DMS53 treated with DMSO at 0.1 percent for 48 hours (cell line): ENCODE data around the gene GABBR2.
"Not testable (repeated sequence)": the region's sequence is repeated elsewhere in the genome, so short reads cannot be mapped to it uniquely, and the experiment has no call there.

ENCODE experiments used
- DNase-seq: peaks from one replicate; lab custom pipeline; 2025; ENCODE audit not compliant: unreplicated experiment; lab: John Stamatoyannopoulos, UW

The GABBR2 gene

DNA sequence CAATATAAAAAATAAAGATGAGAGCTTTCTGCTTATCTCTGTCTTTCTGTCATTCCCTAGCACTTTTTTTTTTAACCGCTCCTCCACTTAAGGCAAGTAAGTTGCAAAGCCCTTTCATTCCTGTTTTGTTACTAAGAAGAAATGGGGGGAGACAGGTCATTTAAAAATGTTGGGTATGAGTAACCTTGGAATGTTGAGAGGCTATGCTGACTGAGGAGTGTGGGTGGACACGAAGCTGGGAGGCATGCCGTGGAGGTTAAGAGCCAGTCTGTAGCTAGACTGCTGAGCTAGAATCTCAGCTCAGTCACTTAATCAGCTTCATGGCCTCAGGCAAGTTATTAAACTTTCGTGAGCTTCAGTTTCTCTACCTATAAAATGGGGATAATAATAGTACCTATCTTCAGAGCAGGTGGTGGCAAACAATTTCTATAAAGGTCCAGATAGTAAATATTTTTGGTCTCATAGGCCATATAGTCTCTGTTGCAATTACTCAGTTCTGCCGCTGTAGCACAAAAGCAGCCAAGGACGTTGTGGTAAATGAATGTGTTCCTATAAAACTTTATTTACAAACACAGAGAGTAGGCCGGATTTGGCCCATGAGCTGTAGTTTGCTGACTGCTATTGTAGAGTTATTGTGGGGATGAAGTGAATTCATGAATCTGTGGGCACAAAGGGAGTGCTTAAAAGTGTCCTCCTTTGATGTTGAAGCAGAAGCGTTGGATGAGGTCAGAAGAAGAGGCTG, 220.0 kb downstream of the GABBR2 start:
- no peak for DNase-seq

DNA sequence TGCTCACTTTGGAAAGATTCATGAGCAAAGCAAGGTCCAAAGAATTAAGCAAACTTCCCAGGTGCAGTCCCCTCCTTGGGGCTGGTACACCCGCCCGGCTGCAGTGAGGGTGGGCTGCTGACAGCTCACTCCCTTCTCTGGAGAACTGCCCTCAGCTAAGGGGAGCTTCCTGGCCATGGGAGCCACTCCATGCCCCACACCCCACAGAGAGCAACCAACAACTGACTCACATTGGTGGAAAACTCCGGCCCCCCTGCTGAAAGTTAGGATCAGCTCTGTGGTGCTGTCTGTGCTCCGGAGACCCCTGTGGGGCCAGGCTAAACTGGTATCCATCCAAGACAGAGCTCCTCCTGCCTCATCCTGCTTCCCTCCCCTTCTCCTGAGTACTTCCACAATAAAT, 223.0 kb downstream of the GABBR2 start:
- DNase-seq = no peak

DNA sequence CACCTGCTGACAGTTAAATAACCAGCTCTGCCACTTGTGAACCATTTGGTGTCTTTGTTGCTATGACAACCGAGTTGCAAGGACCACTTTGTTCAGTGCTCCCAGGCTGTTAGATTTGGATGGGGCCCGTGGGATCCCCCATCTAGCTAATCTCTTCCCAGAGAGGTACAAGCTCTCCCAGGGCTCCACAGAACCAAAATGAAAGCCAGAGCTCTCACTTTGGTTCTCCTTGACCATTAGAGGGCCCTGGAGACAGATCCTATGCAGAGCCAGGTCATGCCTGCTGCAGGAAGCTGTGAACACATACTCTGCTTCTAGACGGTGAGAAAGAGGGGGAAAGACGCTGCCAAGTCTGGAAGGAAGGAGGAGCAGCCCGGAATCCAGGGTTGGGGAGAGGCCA, 224.6 kb downstream of the GABBR2 start:
- no peak for DNase-seq

DNA sequence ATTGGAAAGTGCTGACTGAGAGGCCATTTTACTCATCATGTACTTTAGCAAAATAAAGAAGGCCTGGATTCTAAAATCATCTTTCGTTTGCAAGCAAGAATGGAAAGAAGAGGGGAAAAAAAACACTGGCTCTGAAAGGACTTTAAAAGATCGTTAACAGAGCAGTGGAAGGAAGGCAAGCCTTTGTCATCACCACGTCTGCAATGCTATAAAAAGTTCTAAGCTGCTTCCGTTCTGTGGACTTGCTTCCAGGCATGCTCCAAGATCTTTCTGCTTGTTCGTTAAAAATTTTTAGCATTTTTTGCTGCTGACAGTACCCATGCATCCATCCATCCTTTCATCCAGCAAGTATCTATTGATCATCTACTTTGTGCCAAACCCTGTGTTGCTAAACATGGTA, 226.5 kb downstream of the GABBR2 start:
- no peak for DNase-seq

DNA sequence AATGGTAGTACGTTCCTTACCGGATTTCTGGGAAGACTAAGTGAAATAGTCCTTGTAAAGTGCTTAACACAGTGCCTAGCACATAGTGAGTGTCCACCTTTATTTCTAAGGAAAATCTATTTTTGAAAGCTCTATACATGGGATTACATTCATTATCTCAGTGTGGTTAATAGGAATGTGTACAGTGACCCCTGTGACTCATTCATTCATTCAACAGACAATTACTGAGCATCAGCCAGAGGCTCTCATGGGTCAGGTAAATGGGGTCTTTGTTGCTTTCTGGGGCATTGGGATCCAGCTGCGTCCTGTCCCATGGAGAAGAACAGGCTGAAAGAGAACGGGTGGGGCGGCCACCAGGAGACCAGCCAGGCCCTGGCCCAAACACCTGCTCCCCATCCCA, 227.1 kb downstream of the GABBR2 start:
- no peak for DNase-seq

DNA sequence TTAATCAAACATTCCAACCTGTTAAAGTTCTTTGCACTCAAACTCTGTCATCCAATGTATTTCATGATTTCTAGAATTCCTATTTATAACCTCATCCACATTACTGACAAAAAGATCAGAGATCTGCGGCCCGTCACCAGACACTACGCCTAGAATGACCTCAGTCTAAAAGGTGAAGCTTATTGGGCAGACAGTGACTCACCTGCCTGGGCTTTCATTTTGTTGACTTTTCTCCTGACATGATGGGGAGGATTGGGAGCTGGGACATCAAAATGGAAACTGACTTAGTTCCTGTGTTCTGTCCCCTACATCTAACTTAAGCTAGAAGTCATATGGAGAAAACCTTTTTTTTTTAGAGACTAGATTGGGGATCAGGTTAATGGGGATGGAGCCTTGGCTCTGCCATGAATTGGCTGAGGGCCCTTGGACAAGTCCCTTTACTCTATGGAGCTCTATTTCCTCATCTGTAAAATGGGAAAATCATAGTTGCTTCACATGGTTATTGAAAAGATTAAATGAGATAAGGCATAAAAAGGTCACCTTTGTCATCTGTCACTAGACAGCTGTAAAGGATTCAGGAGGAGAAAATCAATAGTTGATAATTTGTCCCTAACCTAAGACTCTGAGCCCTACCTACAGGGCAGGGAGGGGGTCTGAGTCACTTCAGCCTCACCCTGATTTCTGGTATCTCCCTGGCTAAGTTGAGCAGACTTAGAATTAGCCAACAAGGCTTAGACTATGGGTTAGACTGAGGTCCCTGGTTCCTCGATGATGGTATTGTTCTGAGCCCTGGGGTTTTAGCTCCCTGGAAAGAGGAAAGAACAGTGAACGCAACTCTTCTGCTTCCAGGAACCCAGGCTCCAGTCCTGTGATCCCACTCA, 228.5 kb downstream of the GABBR2 start:
- DNase-seq = peak; percentile 55

DNA sequence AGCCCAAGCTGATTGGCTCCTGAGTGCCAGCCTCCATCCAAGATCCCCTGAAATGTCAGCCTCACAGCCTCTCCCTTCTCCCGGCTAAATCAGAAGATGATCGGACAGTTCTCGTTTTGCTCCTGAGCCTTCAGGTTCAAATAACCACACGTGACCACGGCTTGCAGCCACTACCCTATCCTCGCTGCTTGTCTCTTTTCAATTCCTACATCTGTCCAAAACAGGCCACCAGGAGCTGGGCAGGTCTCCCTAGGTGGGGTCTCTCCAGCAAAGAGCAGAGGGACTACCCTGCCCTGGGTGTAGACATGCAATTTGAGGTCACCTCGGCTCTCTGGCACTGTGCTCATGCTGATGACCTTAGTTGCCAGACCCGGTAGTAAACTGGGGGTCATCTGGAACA, 229.3 kb downstream of the GABBR2 start:
- no peak for DNase-seq

DNA sequence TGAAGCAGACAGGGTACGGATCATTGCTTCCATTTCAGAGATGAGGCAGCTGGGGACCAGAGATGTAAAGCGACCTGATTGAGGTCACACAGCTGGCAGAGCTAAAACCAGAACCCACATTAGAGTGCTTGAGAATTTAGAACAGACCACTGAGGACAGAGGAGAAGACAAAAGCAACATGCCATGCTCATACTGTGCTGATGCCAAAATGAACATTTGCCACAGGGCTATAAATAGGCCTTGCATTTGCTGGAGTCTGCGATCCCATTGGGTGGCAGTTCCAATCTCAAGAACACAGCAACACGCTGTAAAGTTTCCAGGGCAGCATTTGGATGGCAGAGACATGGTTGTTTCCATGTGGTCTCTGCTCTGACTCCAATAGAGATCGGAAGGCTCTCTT, 230.9 kb downstream of the GABBR2 start:
- no peak for DNase-seq

DNA sequence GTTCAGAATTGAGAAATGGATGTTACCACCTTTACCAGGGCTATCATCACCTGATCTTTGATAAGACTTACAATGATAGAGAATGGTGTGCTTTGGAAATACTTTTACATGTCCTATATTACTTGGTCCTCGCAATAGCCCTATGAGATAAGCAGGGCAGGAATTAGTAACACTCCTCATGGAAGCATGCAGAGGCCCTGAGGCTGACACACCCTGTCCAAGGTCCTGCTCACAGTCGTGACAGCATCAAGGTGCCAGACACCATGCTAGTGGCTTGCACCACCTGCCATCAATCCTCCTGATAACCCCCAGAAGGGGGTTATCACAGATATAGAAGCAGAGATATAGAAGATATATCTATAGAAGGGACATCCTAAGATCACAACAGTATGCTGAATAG, 236.5 kb downstream of the GABBR2 start:
- DNase-seq = no peak

DNA sequence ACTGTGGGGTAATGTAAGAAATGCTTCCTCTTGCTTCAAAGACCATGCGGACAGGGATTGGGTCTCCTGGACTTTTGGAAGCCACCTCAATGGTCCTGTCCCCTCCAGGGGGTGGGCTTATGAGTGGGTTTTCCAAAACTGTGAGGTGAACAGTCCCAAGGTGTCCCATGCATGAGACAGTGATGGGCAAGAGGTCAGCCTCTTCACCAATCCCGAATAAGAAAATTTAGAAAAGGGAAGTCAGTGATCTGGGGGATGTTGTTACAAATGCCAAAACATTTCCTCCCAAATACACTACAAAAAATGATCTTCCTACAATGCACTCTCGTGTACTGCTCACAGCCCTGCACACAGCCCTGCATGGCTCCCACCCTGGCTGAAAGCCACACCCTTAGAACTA, 237.6 kb downstream of the GABBR2 start:
- no peak for DNase-seq

DNA sequence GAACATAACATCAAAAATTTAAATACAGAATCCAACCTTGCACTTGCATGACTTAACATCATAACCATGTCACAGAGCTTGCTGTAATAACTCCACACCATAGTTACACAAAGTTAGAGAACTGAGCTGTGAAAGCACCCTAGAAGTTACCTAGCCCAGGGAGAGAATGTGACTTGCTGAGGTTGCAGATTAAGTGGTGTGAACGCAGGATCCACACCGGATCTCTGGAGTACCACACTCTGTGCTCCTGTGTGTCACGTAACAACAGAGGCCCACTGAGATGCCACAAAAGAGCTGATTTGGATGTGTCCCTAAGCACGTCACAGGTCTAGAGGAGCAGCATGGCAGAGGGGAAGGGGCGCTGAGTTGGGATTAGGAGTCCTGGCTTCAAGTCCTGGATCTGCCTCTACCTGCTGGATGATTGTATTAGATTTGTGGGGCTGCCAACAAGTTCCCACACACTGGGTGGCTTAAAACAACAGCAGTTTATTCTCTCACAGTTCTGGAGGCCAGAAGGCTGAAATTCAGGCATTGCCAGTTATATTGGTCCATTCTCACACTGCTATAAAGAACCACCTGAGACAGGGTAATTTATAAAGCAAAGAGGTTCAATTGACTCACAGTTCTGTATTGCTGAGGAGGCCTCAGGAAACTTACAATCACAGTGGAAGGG, 240.0 kb downstream of the GABBR2 start:
- no peak for DNase-seq

DNA sequence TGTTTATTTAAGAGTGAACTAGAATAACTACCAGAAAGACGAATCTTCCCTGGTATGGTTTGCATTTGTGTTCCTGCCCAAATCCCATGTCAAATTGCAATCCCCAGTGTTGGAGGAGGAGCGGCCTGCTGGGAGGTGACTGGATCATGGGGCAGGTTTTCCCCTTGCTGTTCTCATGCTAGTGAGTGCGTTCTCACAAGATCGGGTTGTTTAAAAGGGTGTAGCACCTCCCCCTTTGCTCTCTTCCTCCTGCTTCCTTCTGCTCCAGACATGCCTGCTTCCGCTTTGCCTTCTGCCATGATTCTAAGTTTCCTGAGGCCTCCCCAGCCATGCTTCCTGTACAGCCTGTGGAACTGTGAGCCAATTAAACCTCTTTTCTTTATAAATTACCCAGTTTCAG, 242.9 kb downstream of the GABBR2 start:
- DNase-seq = no peak

DNA sequence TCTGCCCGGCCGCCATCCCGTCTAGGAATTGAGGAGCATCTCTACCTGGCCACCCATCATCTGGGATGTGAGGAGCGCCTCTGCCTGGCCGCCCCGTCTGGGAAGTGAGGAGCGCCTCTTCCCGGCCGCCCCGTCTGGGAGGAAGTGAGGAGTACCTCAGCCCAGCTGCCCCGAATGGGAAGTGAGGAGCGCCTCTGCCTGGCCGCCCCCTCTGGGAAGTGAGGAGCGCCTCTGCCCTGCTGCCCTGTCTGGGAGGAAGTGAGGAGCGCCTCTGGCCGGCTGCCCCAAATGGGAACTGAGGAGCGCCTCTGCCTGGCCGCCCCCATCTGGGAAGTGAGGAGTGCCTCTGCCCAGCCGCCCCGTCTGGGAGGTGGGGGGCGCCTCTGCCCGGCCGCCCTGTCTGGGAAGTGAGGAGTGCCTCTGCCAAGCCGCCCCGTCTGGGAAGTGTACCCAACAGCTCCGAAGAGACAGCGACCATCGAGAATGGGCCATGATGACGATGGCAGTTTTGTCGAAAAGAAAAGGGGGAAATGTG, 244.5 kb downstream of the GABBR2 start:
- not testable (repeated sequence) for DNase-seq

DNA sequence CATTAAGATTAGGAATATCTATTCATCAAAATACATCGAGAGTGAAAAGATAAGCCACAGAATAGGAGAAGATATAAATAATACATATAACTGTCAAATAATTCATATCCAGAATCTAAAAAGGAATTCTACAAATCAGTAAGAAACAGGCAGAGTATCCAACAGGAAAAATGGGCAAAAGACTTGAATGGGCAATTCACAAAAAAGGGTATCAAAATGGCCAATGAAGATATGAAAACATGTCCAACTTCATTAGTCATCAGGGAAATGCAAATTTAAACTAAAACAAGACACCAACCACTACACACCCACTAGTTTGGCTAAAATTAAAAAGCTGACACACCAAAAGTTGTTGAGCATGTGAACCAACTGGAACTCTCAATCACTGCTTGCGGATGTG, 246.4 kb downstream of the GABBR2 start:
- DNase-seq = no peak

DNA sequence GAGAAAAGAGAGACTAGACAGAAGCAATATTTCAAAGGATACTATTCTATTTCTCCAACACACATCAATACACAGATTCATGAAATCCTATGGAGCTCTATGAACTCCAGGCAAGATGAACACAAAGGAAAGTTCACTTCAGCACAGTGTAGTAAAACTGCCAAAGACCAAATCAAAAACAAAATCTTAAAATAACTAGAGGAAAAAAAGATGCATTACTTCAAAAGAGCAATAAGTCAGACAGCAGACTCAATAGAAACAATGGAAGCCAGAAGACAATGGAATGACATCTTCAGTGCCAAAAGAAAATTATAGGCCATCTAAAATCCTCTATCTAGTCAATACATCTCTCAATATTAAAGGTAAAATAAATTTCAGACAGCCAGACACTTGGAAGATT, 248.0 kb downstream of the GABBR2 start:
- no peak for DNase-seq

DNA sequence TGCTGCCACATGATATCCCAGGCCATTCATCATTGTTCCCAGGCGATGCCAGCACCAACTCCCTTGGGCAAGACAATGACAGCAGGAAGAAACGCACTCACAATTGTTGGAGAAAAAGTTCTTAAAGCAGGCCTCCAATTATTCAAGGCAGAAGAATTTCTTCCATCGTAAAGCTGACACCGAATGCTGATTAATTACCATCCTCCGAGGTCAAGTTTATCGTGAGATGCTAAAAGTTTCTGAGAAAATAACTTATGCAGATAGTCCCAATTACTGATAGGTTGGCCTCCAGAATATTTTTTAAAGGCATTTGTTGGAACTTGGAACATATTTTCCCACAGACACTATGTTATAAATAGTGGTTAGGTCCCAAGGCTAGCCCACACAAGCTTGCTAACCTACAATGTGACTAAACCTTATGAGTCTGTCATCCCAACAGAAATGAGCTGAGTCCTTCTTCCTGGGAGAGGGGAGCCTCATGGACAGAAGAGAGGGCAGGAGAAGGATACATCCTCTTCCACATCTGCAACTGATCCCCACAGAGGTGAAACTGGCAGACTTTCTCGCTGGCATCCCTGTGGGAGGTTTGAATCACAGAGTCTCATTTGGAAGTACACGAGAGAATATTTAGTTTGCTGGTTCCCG, 250.9 kb downstream of the GABBR2 start:
- DNase-seq = no peak

DNA sequence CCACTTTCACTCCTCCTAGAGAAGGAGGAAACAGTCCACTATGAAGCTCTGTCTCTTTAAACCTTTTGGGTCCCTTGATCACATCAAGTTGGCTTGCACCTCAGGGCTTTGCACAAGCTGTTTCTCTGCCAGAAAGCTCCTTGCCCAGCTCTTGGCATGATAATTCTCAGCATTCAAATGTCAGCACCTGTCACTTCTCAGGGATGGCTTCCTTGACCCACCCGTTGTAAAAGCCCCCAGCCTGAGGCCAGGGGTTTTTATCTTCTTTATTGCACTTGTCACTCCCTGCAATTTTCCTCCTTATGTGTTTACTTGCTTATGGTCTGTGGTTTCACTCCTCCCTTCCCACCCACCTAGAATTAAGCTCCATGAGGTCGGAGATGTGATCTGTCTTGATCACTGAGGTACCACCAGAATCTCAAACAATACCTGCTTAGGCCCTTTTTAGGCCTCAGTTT, 252.6 kb downstream of the GABBR2 start:
- DNase-seq = no peak

DNA sequence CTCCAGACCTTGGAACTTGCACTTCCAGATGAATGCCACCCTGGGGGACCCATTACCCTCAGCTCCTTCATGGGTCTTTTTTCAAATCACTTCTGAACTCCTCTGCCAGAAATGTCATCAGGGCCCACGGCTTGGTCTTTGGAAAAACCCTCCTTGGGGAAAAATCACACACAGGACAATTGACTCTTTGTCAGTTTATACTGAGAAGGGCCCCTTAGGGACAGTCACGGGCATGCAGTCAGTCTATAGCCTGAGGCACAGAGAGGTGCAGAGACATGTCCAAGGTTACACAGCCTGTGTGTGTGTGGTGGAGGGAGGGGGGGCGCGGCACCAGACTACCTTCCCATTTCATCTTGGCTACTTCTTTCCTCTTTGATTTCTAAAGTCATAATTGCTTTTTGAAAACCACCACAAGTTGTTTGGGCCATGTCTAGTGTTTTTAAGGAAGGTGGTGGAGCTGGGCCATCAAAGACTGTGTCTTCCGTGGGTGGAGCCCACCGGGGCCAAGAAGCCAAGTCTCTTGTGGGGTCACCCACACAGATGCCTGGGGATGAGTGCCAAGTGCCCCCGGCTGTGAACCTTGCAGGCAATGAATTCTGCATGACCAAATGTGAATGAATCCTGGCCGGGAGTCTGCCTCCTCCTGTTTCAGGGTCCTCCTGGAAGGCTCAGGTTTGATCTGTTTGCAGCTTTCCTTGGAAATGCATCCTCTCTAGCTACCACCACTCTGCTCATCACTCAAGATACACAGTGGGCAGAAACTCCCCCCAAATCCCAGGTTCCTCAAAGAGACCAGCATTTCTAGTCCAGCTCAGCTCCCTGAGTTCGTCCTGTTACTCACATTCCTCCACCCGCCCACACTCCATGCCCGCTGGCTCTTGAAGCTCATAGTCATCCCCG, 253.2 kb downstream of the GABBR2 start:
- DNase-seq = no peak

DNA sequence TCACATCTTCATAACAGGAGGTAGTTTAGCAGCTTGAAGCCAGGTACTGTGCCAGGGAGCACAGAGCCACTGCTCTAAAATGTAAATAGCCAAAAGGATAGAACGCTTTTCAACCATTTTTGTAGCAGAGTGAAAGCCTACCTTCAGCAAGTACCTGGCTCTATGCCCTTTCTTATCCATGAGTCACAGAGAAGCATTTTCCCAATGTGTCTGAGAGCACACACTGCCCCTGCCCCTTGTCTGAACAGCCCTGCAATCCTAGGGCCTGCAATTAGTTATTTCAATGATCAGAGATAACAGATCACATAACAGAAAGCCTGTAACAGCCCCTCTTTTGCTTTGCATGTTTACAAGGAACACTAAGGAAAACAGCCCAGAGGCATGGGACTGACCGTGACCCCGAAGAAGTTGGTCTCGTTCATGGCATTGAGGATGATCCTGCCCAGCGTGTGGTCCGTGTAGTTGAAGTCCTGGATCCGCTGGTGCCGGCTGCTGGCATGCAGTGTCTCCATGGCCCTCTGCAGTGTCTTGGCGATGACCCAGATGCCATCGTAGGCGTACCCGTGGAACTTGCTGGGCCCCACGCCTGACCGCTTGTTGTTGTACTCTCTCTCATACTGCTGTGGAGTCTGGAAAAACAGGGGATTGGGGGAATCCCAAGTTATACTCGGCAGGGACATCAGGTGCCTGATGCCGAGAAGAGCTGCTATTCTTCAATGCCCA, 255.0 kb downstream of the GABBR2 start:
- DNase-seq = no peak
